NT2/D1 (cell line): ENCODE results near the gene ARHGAP8.

Experiments
- DNase-seq: peaks from one replicate; pipeline ENCODE4 v3.0.0-alpha.2; 2011; ENCODE audit warnings: low read depth, low spot score
- H3K27me3 ChIP-seq: 2 replicates; pipeline ENCODE4 v1.6.0; 2011; ENCODE audit warnings: mild to moderate bottlenecking; ENCODE audit not compliant: insufficient read length, insufficient read depth
- H3K36me3 ChIP-seq: 2 replicates; pipeline ENCODE4 v1.6.1; 2011; ENCODE audit warnings: mild to moderate bottlenecking, low read length, mixed read lengths; ENCODE audit not compliant: insufficient read depth, insufficient read length
- H3K4me1 ChIP-seq: 2 replicates; pipeline ENCODE4 v1.5.1; 2011; ENCODE audit not compliant: insufficient read depth, insufficient read length
- H3K4me3 ChIP-seq: 2 replicates; pipeline ENCODE4 v1.5.1; 2011; ENCODE audit warnings: low read depth; ENCODE audit not compliant: insufficient read length
- H3K9ac ChIP-seq: 2 replicates; pipeline ENCODE4 v1.6.0; 2011; ENCODE audit warnings: low read depth; ENCODE audit not compliant: insufficient read length
- H3K9me3 ChIP-seq: 2 replicates; pipeline ENCODE4 v1.5.1; 2011; ENCODE audit warnings: mild to moderate bottlenecking, low read length; ENCODE audit not compliant: insufficient read depth
- SUZ12 ChIP-seq: IDR thresholded peaks from 2 replicates; pipeline ENCODE4 v1.6.1; 2011; ENCODE audit not compliant: insufficient read length, insufficient read depth; ENCODE audit errors: extremely low read depth
- YY1 ChIP-seq: IDR thresholded peaks from 2 replicates; pipeline ENCODE4 v1.6.1; 2011; ENCODE audit not compliant: insufficient read length, insufficient read depth
- ZNF274 ChIP-seq: IDR thresholded peaks from 2 replicates; pipeline ENCODE4 v1.6.1; 2011; ENCODE audit warnings: mild to moderate bottlenecking, low read depth, low read length

Gene ARHGAP8

GRCh38 chr22:44761025-44761424 is 8.7 kb downstream of the ARHGAP8 start:
- peaks cover 14% of the 10 kb centered on the region for H3K4me1 ChIP-seq
- H3K27me3 ChIP-seq: no peaks in the 10 kb centered on the region
- no peak overlapping the region for H3K4me3 ChIP-seq
- H3K9ac ChIP-seq: no peak overlapping the region
- TF ChIP-seq ZNF274 (no peak), YY1 (no peak), SUZ12 (no peak)
- H3K9me3 ChIP-seq: no peaks in the 10 kb centered on the region
- no peaks in the 10 kb centered on the region for H3K36me3 ChIP-seq
- DNase-seq: no peak

GRCh38 chr22:44764373-44764772 is 12.0 kb downstream of the ARHGAP8 start:
- H3K4me1 ChIP-seq: peaks cover 14% of the 10 kb centered on the region
- H3K27me3 ChIP-seq: no peaks in the 10 kb centered on the region
- H3K9me3 ChIP-seq: no peaks in the 10 kb centered on the region
- no peak for DNase-seq
- no peak overlapping the region for H3K9ac ChIP-seq
- H3K4me3 ChIP-seq: no peak overlapping the region
- no peak for TF ChIP-seq YY1
- TF ChIP-seq ZNF274: no peak
- TF ChIP-seq SUZ12: no peak
- H3K36me3 ChIP-seq: no peaks in the 10 kb centered on the region

- H3K9me3 ChIP-seq: no peaks in the 10 kb centered on the region
- TF ChIP-seq YY1 (no peak), ZNF274 (no peak)
These were observed 12.6 kb downstream of the ARHGAP8 start for GRCh38 chr22:44764974-44765373.

GRCh38 chr22:44765571-44766285 is 13.4 kb downstream of the ARHGAP8 start:
- no peak overlapping the region for H3K4me3 ChIP-seq
- H3K27me3 ChIP-seq: no peaks in the 10 kb centered on the region
- H3K9ac ChIP-seq: no peak overlapping the region
- TF ChIP-seq ZNF274 (no peak), YY1 (no peak), SUZ12 (no peak)
- no peak for DNase-seq
- H3K36me3 ChIP-seq: no peaks in the 10 kb centered on the region
- peaks cover 12% of the 10 kb centered on the region for H3K4me1 ChIP-seq
- no peaks in the 10 kb centered on the region for H3K9me3 ChIP-seq

More at GRCh38 chr22:44764974-44765373, 12.6 kb downstream of the ARHGAP8 start:
- Histone ChIP-seq H3K36me3 (no peaks in the 10 kb centered on the region), H3K4me1 (peaks cover 14% of the 10 kb centered on the region), H3K4me3 (no peak overlapping the region), H3K27me3 (no peaks in the 10 kb centered on the region), H3K9ac (no peak overlapping the region)
- no peak for DNase-seq

GRCh38 chr22:44773082-44773481 is 20.7 kb downstream of the ARHGAP8 start:
- TF ChIP-seq ZNF274 (no peak), YY1 (no peak), SUZ12 (no peak)
- Histone ChIP-seq H3K9me3 (no peaks in the 10 kb centered on the region), H3K36me3 (no peaks in the 10 kb centered on the region), H3K27me3 (no peaks in the 10 kb centered on the region), H3K4me3 (no peak overlapping the region), H3K4me1 (no peaks in the 10 kb centered on the region), H3K9ac (no peak overlapping the region)
- no peak for DNase-seq

- H3K4me3 ChIP-seq: no peak overlapping the region
- H3K9me3 ChIP-seq: no peaks in the 10 kb centered on the region
- H3K9ac ChIP-seq: no peak overlapping the region
- TF ChIP-seq SUZ12: no peak
- TF ChIP-seq ZNF274: no peak
- no peak for TF ChIP-seq YY1
- DNase-seq: no peak
- no peaks in the 10 kb centered on the region for H3K27me3 ChIP-seq
- H3K36me3 ChIP-seq: no peaks in the 10 kb centered on the region
- H3K4me1 ChIP-seq: no peaks in the 10 kb centered on the region
These were observed 23.5 kb downstream of the ARHGAP8 start for GRCh38 chr22:44775862-44776261.

- no peak for DNase-seq
- no peak overlapping the region for H3K4me3 ChIP-seq
- TF ChIP-seq SUZ12 (no peak), YY1 (no peak), ZNF274 (no peak)
These were observed 24.4 kb downstream of the ARHGAP8 start for GRCh38 chr22:44776605-44777363.

More at GRCh38 chr22:44776605-44777363, 24.4 kb downstream of the ARHGAP8 start:
- no peaks in the 10 kb centered on the region for H3K27me3 ChIP-seq
- H3K36me3 ChIP-seq: no peaks in the 10 kb centered on the region
- no peaks in the 10 kb centered on the region for H3K9me3 ChIP-seq
- H3K4me1 ChIP-seq: no peaks in the 10 kb centered on the region
- no peak overlapping the region for H3K9ac ChIP-seq
